ENCODE results near the gene SMYD3. TPM values are rescaled to one million over a fixed set of nuclear protein-coding genes. Genes with fewer than 3 reads are reported as not detected.

SMYD3 gene
- total RNA-seq, 1 experiment from 2014 or later, result 25.5 TPM

GRCh38 chr1:246245541-246245940 lies 261.5 kb downstream of the SMYD3 start:
- WGBS (ENCODE audit: extremely low coverage, insufficient read length, low lambda C conversion rate), result no CpG with 5 or more reads among the region's 1 CpG
- no peaks in the 10 kb centered on the region for H3K23me2 ChIP-seq (ENCODE audit: insufficient read length, low read depth, low read length, poor library complexity, severe bottlenecking)
- H3K27me3 ChIP-seq (ENCODE audit: insufficient read depth, low read length), result no peaks in the 10 kb centered on the region
- H2BK12ac ChIP-seq (ENCODE audit: insufficient read length, low read depth, low read length), result no peak overlapping the region
- H4K8ac ChIP-seq (replicated peaks; ENCODE audit: insufficient read length, low read depth, low read length), result no peak overlapping the region
- H3K79me2 ChIP-seq (ENCODE audit: insufficient read depth, low read length), result no peaks in the 10 kb centered on the region
- no peak for TF ChIP-seq CTCF (conservative IDR thresholded peaks at IDR 0.05)
- H3K36me3 Mint-ChIP-seq (ENCODE audit: insufficient read depth in 1 of 3, low read depth in 3 of 3), result no peaks in the 10 kb centered on the region; a peak in 1 of 7 replicates
- no peak overlapping the region for H3K4me3 Mint-ChIP-seq
- no peak overlapping the region for H4K91ac ChIP-seq (ENCODE audit: insufficient read length, low read depth, low read length)
- H3K4me1 ChIP-seq (ENCODE audit: insufficient read depth, low read length), result no peaks in the 10 kb centered on the region
- H2BK20ac ChIP-seq (ENCODE audit: low read depth, low read length, poor library complexity, severe bottlenecking), result no peak overlapping the region
- peaks cover 0 to 2% of the 10 kb centered on the region in 2 experiments; a peak in 2 of 5 replicates for H3K9me3 Mint-ChIP-seq
- no peak overlapping the region for H3T11ph ChIP-seq (ENCODE audit: low read length)
- no peaks in the 10 kb centered on the region for H4K20me1 ChIP-seq (ENCODE audit: control insufficient read depth, insufficient read depth, insufficient read length)
- H3K4me1 Mint-ChIP-seq, result no peaks in the 10 kb centered on the region
- no peak overlapping the region for H3K23ac ChIP-seq (ENCODE audit: insufficient read length, low read depth, low read length)
- no peak overlapping the region for H4K5ac ChIP-seq (ENCODE audit: insufficient read length, low read depth, low read length)
- no peak overlapping the region for H3K56ac ChIP-seq (ENCODE audit: insufficient read length, low read depth, low read length)
- no peak overlapping the region for H3K9ac ChIP-seq (ENCODE audit: extremely low read depth, insufficient read length, low read length)
- no peak overlapping the region for H2BK5ac ChIP-seq (ENCODE audit: insufficient read length, low read length)
- H2BK120ac ChIP-seq (ENCODE audit: low read depth, low read length, poor library complexity, severe bottlenecking), result no peak overlapping the region
- H3K27me3 Mint-ChIP-seq (ENCODE audit: low read depth), result no peaks in the 10 kb centered on the region
- H3K27ac Mint-ChIP-seq, result no peak overlapping the region
- no peak for DNase-seq
- H3K79me1 ChIP-seq (ENCODE audit: insufficient read depth, low read depth, low read length, poor library complexity, severe bottlenecking), result no peaks in the 10 kb centered on the region
- no peak overlapping the region for H2AK5ac ChIP-seq (ENCODE audit: insufficient read length, low read length)
- no peak overlapping the region for H3K14ac ChIP-seq (ENCODE audit: insufficient read depth, low read length)
- no peak overlapping the region for H3K27ac ChIP-seq (ENCODE audit: insufficient read length, low read depth, low read length)
- H3K4ac ChIP-seq (ENCODE audit: low read depth, low read length), result no peak overlapping the region
- no peak overlapping the region for H2AFZ ChIP-seq (ENCODE audit: low read length)
- no peak overlapping the region for H3K4me2 ChIP-seq (ENCODE audit: insufficient read depth, insufficient read length, low read length)
- H3K18ac ChIP-seq (ENCODE audit: insufficient read length, low read depth, low read length), result no peak overlapping the region
- no peaks in the 10 kb centered on the region for H3K9me3 ChIP-seq (ENCODE audit: control insufficient read depth, low read depth, low read length)
- no peak overlapping the region for H2BK15ac ChIP-seq (ENCODE audit: low read depth, low read length)

All from H9 (cell line).